Keratinocyte (primary cell): Measurements from ENCODE around the gene KRT78. TPM values are rescaled to one million over a fixed set of nuclear protein-coding genes. Genes with fewer than 3 reads are reported as not detected.

Source experiments
- DNase-seq: peaks from one replicate; pipeline ENCODE4 v3.0.0-alpha.2; 2011; ENCODE audit warnings: low read depth, missing footprints, low spot score
- FAIRE-seq: peaks from 2 replicates; lab custom pipeline; 2011; peaks lifted over from hg19 to GRCh38; lab: Jason Lieb, UNC
- H2AFZ ChIP-seq: 2 replicates; pipeline ENCODE4 v1.6.0; 2012; ENCODE audit warnings: low read length, control low read depth, inconsistent platforms; ENCODE audit not compliant: control insufficient read depth
- H3K27ac ChIP-seq: 2 replicates; pipeline ENCODE4 v1.5.1; 2011; ENCODE audit warnings: low read length; ENCODE audit not compliant: control insufficient read depth, insufficient read depth
- H3K27me3 ChIP-seq: 3 replicates; pipeline ENCODE4 v1.6.0; 2011; ENCODE audit warnings: low read length; ENCODE audit not compliant: control insufficient read depth, insufficient read depth; ENCODE audit errors: extremely low read depth
- H3K36me3 ChIP-seq, 2 experiments: 2 replicates in 1 of 2; 3 replicates in 1 of 2; pipeline ENCODE4 v1.5.1; 2011; ENCODE audit warnings: low read length in 2 of 2, mild to moderate bottlenecking in 1 of 2; ENCODE audit not compliant: control insufficient read depth in 2 of 2, insufficient read depth in 2 of 2; ENCODE audit errors: extremely low read depth in 1 of 2
- H3K4me1 ChIP-seq: 3 replicates; pipeline ENCODE4 v1.5.1; 2011; ENCODE audit warnings: low read length; ENCODE audit not compliant: control insufficient read depth, insufficient read depth; ENCODE audit errors: extremely low read depth
- H3K4me2 ChIP-seq: 3 replicates; pipeline ENCODE4 v1.6.0; 2011; ENCODE audit warnings: low read depth, low read length; ENCODE audit not compliant: control insufficient read depth, insufficient read depth; ENCODE audit errors: extremely low read depth
- H3K4me3 ChIP-seq, 3 experiments: fragments of 200-600 bp in 1 of 3; sonication (generic) in 1 of 3; 2 replicates in 2 of 3; 3 replicates in 1 of 3; pipeline ENCODE4 v1.5.1; 2011 to 2016; ENCODE audit warnings: low read length in 3 of 3, mild to moderate bottlenecking in 3 of 3, control low read depth in 2 of 3, inconsistent platforms in 1 of 3, low read depth in 1 of 3, mixed read lengths in 1 of 3, mixed run types in 1 of 3, moderate library complexity in 1 of 3; ENCODE audit not compliant: control insufficient read depth in 2 of 3, insufficient read depth in 2 of 3; ENCODE audit errors: extremely low read depth in 1 of 3
- H3K79me2 ChIP-seq: 2 replicates; pipeline ENCODE4 v1.6.0; 2012; ENCODE audit warnings: low read length; ENCODE audit not compliant: control insufficient read depth, insufficient read depth
- H3K9ac ChIP-seq: 3 replicates; pipeline ENCODE4 v1.6.0; 2011; ENCODE audit warnings: low read length; ENCODE audit not compliant: control insufficient read depth, insufficient read depth; ENCODE audit errors: extremely low read depth
- H3K9me1 ChIP-seq: 3 replicates; pipeline ENCODE4 v1.6.0; 2011; ENCODE audit warnings: low read length; ENCODE audit not compliant: control insufficient read depth, insufficient read depth; ENCODE audit errors: extremely low read depth
- H3K9me3 ChIP-seq: 2 replicates; pipeline ENCODE4 v1.5.1; 2012; ENCODE audit warnings: low read depth, low read length; ENCODE audit not compliant: control insufficient read depth
- H4K20me1 ChIP-seq: 3 replicates; pipeline ENCODE4 v1.6.0; 2011; ENCODE audit warnings: low read length; ENCODE audit not compliant: control insufficient read depth, insufficient read depth; ENCODE audit errors: extremely low read depth
- CTCF ChIP-seq, 3 experiments: IDR thresholded peaks in 1 of 3; conservative IDR thresholded peaks in 1 of 3; optimal IDR thresholded peaks in 1 of 3; 2 replicates in 2 of 3; 3 replicates in 1 of 3; pipeline versions ENCODE3 to v1.5.1; 2011; ENCODE audit warnings: low read length in 3 of 3, mild to moderate bottlenecking in 3 of 3, moderate library complexity in 2 of 3, control low read depth in 1 of 3, inconsistent platforms in 1 of 3; ENCODE audit not compliant: insufficient read depth in 2 of 3; ENCODE audit errors: extremely low read depth in 1 of 3
- EZH2 ChIP-seq: IDR thresholded peaks from one replicate; pipeline ENCODE4 v1.6.1; 2012; ENCODE audit warnings: inconsistent platforms, mild to moderate bottlenecking, low read length, moderate library complexity
- dilution Hi-C: fragments of 300-500 bp; cut with MboI; formaldehyde crosslinking; loops from one replicate; pipeline ENCODE4 v1.7.0; 2020; ENCODE audit warnings: low sequenced_read_pairs; ENCODE audit not compliant: extremely low pct_ligation_motif_present
- polyA plus RNA-seq, 5 experiments: library from polyadenylated mRNA; depleted of rRNA in 3 of 5; stranded (reverse) in 3 of 5; stranded (forward) in 1 of 5; unstranded in 1 of 5; fragments of >200 nt; gene quantifications; 1 replicate in 1 of 5; 2 replicates in 3 of 5; 3 replicates in 1 of 5; pipeline versions ENCODE4 v1.2.1 to v1.2.3, GENCODE V29; 2011 to 2012; ENCODE audit warnings: missing spikeins in 2 of 5, low read depth in 1 of 5, low replicate concordance in 1 of 5

Gene KRT78
- polyA plus RNA-seq, 1 donor (not counting 4 experiments of a cell fraction or from before 2014, with no cell fraction given) = 0.96 TPM

GRCh38 chr12:52826611-52827498 is 21.9 kb downstream of the KRT78 start:
- H3K9ac ChIP-seq = no peak overlapping the region
- no peak overlapping the region for H3K27ac ChIP-seq
- dilution Hi-C loops = no loop called here
- H3K9me1 ChIP-seq = no peaks in the 10 kb centered on the region
- no peak overlapping the region for H3K4me2 ChIP-seq
- no peaks in the 10 kb centered on the region for H3K79me2 ChIP-seq
- no peaks in the 10 kb centered on the region for H3K9me3 ChIP-seq
- TF ChIP-seq EZH2 (no peak), CTCF (optimal IDR thresholded peaks at IDR 0.05 in 1 of 3, IDR thresholded peaks at IDR 0.05 in 1 of 3, conservative IDR thresholded peaks at IDR 0.05 in 1 of 3; ENCODE audit: extremely low read depth in 1 of 3, insufficient read depth in 2 of 3, low read length in 3 of 3) (no peak)
- no peak overlapping the region for H3K4me3 ChIP-seq
- no peak overlapping the region for H2AFZ ChIP-seq
- no peaks in the 10 kb centered on the region for H3K36me3 ChIP-seq
- DNase-seq (no peak), FAIRE-seq (no peak)
- H3K4me1 ChIP-seq = no peaks in the 10 kb centered on the region
- H3K27me3 ChIP-seq = no peaks in the 10 kb centered on the region
- H4K20me1 ChIP-seq = no peaks in the 10 kb centered on the region

- TF ChIP-seq CTCF (optimal IDR thresholded peaks at IDR 0.05 in 1 of 3, IDR thresholded peaks at IDR 0.05 in 1 of 3, conservative IDR thresholded peaks at IDR 0.05 in 1 of 3; ENCODE audit: extremely low read depth in 1 of 3, insufficient read depth in 2 of 3, low read length in 3 of 3) = no peak
- TF ChIP-seq EZH2 = no peak
- H3K27me3 ChIP-seq = peaks cover 2% of the 10 kb centered on the region
- H3K9ac ChIP-seq = no peak overlapping the region
- no peaks in the 10 kb centered on the region for H3K79me2 ChIP-seq
- no peaks in the 10 kb centered on the region for H3K4me1 ChIP-seq
- no peak overlapping the region for H2AFZ ChIP-seq
- FAIRE-seq = no peak
- no peak for DNase-seq
- H3K9me3 ChIP-seq = no peaks in the 10 kb centered on the region
- dilution Hi-C loops = no loop called here
- no peaks in the 10 kb centered on the region for H3K9me1 ChIP-seq
- H3K4me3 ChIP-seq = no peak overlapping the region
- no peaks in the 10 kb centered on the region for H3K36me3 ChIP-seq
- H3K4me2 ChIP-seq = no peak overlapping the region
- H4K20me1 ChIP-seq = peaks cover 1% of the 10 kb centered on the region
- no peak overlapping the region for H3K27ac ChIP-seq
Observed at GRCh38 chr12:52825961-52826360, 22.8 kb downstream of the KRT78 start.
